Psoas muscle (tissue), 8 donors: Measurements from ENCODE around the gene PIP5K1B. TPM values are rescaled to one million over a fixed set of nuclear protein-coding genes. Genes with fewer than 3 reads are reported as not detected.

ENCODE experiments used
- ATAC-seq, 4 donors: fragments of 200-7000 bp; cut with Tn5 transposase; one replicate each; pipeline ENCODE4 v1.9.1; 2020; ENCODE audit warnings: moderate library complexity in 3 of 4, mild to moderate bottlenecking in 2 of 4
- DNase-seq, 2 donors: peaks; one replicate each; pipeline ENCODE4 v3.0.0-alpha.2; 2020
- H3K27ac ChIP-seq: fragments of 200-600 bp; one replicate; pipeline ENCODE4 v1.8.0; 2022
- H3K27me3 ChIP-seq, 3 donors: fragments of 200-600 bp in 1 of 3; one replicate each; pipeline versions ENCODE4 v1.6.1 to v1.8.0; 2013 to 2022; ENCODE audit warnings: low read length in 2 of 3, mild to moderate bottlenecking in 2 of 3, moderate library complexity in 1 of 3; ENCODE audit not compliant: insufficient read depth in 3 of 3
- H3K36me3 ChIP-seq, 2 donors: fragments of 200-600 bp in 1 of 2; one replicate each; pipeline versions ENCODE4 v1.6.1 to v1.8.0; 2013 to 2022; ENCODE audit warnings: low read depth in 1 of 2, mild to moderate bottlenecking in 1 of 2, moderate library complexity in 1 of 2; ENCODE audit not compliant: insufficient read depth in 1 of 2
- H3K4me1 ChIP-seq: fragments of 200-600 bp; one replicate; pipeline ENCODE4 v1.8.0; 2022
- H3K4me3 ChIP-seq: fragments of 200-600 bp; one replicate; pipeline ENCODE4 v1.8.0; 2022; ENCODE audit warnings: mild to moderate bottlenecking
- H3K9me3 ChIP-seq: fragments of 200-600 bp; one replicate; pipeline ENCODE4 v1.8.0; 2022
- WGBS, 3 donors: extraction: QIAGEN DNeasy Blood & Tissue Kit; methylation state at CpG; one replicate each; pipeline versions ENCODE4 v1.1.6 to v1.1.7; 2013; 5-methylcytosine and 5-hydroxymethylcytosine counted together
- intact Hi-C, 2 donors: fragments of 100-400 bp; cut with DNase I; formaldehyde crosslinking; loops; one replicate each; pipeline versions ENCODE4 v1.11.0 to v1.14.2; 2022
- polyA plus RNA-seq, 3 donors: library from polyadenylated mRNA; stranded (reverse); fragments of 200-250 nt; gene quantifications; one replicate each; pipeline ENCODE4 v1.2.3, GENCODE V29; 2013
- total RNA-seq, 4 donors: library from RNA; stranded (reverse); fragmentation: NEBNext Ultra II Directional in 2 of 4; extraction: Animal tissue kit (Norgen Biotek cat#: 25700) in 2 of 4; gene quantifications; one replicate each; pipeline versions ENCODE4 v1.2.1 to v1.2.4, GENCODE V29; 2021 to 2023
- TF ChIP-seq, protein P1 (sequence below): fragments of 200-600 bp; IDR thresholded peaks from one replicate; pipeline ENCODE4 v1.8.0; 2022; ENCODE audit warnings: antibody characterized with exemption
- donor health status: healthy with polysubstance abuse.
- donor health status: DM: no; HTN: no; CAD: no; lungs with moderate emphysema.
- donor health status: Bipolar disorder and iron deficiency.
- donor health status: healthy.
- donor health status: DM: yes; HTN: yes; CAD: no.
- donor health status: DM: no; HTN: no; CAD: no.
- donor health status: DM: no; HTN: no; CAD: no.
- donor health status: DM: yes; HTN: yes; CAD: no.

The PIP5K1B gene
- total and polyA plus RNA-seq, 7 donors: 0.48 to 2.5 (median 1.7) TPM

DNA sequence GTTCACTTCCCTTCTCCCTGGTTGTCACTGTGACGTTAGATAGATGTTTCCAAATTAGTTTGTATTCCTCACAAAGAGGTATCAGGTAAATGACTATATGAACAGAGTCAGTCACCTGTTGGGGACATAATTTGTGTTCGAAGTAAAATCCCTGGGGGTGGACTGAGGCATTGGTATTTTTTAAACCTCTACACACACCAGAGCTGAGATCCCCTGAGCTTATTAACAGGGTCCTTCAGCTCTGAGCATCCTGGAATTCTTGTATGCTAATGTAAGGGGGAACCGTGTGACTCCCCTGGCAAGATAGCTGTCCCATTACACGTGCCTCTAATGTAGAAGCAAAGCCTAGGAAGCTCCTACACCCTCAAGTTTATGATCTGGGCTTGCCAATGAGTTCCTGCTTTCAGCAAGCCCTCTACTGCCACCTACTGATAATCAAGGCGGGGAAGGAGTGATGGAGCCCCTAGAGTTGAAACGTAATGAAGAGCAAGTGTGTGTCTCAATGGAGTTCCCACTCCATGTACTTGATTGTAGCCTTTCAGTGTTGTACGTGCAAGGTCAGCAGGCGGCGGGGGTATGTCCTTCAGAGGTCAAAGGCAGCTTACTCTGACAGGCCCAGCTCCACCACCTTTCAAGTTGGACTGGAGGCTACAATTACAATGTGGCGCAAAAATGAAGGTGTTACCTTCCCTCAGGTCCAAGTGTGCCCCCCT, 294.5 kb downstream of the PIP5K1B start:
- DNase-seq (no peak), ATAC-seq (peak; percentile 80 to 96 (median 84))
- Histone ChIP-seq H3K27ac (no peak overlapping the region), H3K4me3 (no peak overlapping the region), H3K4me1 (no peaks in the 10 kb centered on the region), H3K27me3 (no peaks in the 10 kb centered on the region), H3K9me3 (no peaks in the 10 kb centered on the region), H3K36me3 (no peaks in the 10 kb centered on the region)
- TF ChIP-seq, protein P1, sequence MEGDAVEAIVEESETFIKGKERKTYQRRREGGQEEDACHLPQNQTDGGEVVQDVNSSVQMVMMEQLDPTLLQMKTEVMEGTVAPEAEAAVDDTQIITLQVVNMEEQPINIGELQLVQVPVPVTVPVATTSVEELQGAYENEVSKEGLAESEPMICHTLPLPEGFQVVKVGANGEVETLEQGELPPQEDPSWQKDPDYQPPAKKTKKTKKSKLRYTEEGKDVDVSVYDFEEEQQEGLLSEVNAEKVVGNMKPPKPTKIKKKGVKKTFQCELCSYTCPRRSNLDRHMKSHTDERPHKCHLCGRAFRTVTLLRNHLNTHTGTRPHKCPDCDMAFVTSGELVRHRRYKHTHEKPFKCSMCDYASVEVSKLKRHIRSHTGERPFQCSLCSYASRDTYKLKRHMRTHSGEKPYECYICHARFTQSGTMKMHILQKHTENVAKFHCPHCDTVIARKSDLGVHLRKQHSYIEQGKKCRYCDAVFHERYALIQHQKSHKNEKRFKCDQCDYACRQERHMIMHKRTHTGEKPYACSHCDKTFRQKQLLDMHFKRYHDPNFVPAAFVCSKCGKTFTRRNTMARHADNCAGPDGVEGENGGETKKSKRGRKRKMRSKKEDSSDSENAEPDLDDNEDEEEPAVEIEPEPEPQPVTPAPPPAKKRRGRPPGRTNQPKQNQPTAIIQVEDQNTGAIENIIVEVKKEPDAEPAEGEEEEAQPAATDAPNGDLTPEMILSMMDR: peak; percentile 76
- WGBS, 3 donors: 34 to 38% (median 35%) methylated on average over 10 of the region's 10 CpGs
- intact Hi-C loops: loop anchor here (1.0 to 5.0 kb wide), 2 partner anchors 414 to 417 kb away; no protein-coding TSS in a partner anchor

DNA sequence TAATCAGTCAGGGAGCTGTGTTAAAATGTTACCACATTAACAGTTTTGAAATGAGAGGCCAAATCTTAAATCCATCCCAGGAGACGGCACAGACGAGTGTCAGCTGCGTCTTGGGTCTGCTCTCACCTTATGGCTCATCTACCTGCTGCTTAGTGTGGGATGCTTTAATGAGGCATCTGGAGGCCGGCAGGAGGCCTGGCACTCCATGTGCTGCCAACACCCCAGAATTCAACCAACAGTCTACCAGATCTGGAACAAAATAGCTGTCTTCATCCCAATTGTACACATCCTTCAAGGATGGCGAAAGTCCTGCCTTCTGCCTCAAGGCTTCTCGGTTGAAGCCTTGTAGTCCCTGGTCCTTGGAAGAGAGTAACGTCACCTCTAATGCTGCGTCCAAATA, 296.9 kb downstream of the PIP5K1B start:
- Histone ChIP-seq H3K9me3 (no peaks in the 10 kb centered on the region), H3K36me3 (no peaks in the 10 kb centered on the region), H3K27me3 (no peaks in the 10 kb centered on the region), H3K27ac (no peak overlapping the region), H3K4me1 (no peaks in the 10 kb centered on the region), H3K4me3 (no peak overlapping the region)
- intact Hi-C loops: loop anchor here in 1 of 2 donors (5.0 kb wide), 1 partner anchor 420 kb away; no protein-coding TSS in a partner anchor
- no peak for DNase-seq
- no peak for ATAC-seq
- TF ChIP-seq, protein P1: no peak
- 68 to 69% (median 69%) methylated on average over 8 of the region's 8 CpGs for WGBS, 3 donors

DNA sequence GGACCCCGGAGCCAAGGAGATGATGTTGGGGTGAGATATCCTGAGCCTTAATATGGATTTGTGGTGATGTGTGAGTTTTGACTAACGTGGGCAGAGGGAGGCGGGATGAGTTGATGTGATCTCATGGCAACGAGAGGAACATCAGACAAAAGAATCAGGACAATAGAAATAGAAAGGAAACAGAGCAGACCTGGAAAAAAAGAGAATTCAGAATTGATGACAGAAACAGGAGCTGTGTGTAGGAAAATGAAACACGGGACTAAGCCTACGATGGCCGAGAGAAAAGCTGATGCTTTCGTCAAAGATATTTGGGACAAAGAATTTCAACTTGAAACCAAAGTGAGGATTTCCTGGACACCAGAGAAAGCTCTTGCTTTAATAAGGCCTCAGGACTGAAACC, 298.0 kb downstream of the PIP5K1B start:
- TF ChIP-seq, protein P1: no peak
- ATAC-seq (no peak), DNase-seq (no peak)
- no peaks in the 10 kb centered on the region for H3K36me3 ChIP-seq
- no peaks in the 10 kb centered on the region for H3K27me3 ChIP-seq
- intact Hi-C loops: loop anchor here in 1 of 2 donors (5.0 kb wide), 1 partner anchor 421 kb away; no protein-coding TSS in a partner anchor
- WGBS, 3 donors: 59 to 76% (median 71%) methylated on average over 8 of the region's 8 CpGs
- H3K4me1 ChIP-seq: no peaks in the 10 kb centered on the region
- no peak overlapping the region for H3K4me3 ChIP-seq
- no peaks in the 10 kb centered on the region for H3K9me3 ChIP-seq
- H3K27ac ChIP-seq: no peak overlapping the region

DNA sequence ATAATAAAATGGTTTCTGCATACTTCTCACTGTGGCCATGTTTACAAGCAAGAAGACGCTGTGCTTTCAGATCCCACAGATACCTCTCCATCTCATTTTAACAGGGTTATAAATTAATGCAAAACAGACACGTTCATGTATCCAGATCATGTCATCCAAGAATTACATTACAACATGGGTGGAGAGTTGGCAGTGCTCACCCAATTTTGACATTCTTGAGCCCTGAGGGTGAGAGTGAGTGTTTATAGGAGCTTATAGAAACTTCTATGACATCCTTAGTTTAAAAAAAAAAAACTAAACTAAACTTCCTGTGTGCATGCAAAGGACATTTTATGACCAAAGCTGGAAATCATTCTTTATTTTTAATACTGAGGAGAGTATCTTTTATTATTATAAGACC, 299.8 kb downstream of the PIP5K1B start:
- Histone ChIP-seq H3K27ac (no peak overlapping the region), H3K27me3 (no peaks in the 10 kb centered on the region), H3K36me3 (no peaks in the 10 kb centered on the region), H3K9me3 (no peaks in the 10 kb centered on the region), H3K4me1 (no peaks in the 10 kb centered on the region), H3K4me3 (no peak overlapping the region)
- DNase-seq: no peak
- 48 to 53% (median 52%) methylated on average over 2 of the region's 2 CpGs for WGBS, 3 donors
- no peak for ATAC-seq
- TF ChIP-seq, protein P1: no peak
- intact Hi-C loops: loop anchor here in 1 of 2 donors (5.0 kb wide), 1 partner anchor 423 kb away; no protein-coding TSS in a partner anchor
